ENCODE data around the gene SENP1.

DNA sequence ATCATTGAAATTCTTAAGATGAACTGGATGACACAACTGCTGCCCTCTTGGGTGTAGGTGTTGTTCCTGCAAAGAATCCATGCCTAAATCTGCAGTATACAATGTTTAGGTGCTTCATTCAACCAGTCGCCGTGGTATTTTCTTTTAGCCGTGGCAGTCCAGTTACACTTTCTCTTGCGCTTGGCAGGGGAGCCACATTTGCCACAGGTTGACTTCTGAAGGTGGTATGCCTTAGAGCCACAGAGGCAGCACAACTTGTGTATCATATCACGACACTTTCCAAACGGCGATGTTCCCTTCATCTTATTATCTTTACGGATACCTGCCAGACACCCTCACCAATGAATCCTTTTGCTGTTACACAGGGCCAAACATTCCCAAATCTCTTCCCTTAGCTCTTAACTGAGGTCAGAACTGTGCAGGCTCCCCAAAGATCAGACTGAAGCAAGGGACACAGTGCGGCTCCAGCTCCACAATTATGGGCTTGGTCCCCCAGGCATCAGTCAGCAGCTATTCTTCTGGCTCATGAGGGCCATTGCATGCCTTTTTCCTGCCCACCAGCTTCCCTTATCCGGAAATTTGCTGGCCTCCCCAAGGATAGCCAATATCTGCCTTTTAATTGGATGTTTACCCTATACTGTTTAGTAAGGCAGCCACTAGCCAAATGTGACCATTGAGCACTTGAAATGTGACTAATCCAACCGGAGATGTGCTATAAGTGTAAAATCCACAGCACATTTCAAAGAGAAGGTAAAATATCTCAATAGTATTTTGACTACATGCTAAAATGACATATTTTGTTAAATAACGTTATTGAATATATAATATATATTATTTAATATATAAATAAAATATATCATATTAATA lies 50.7 kb downstream of the SENP1 start:
- TF ChIP-seq, protein P1, sequence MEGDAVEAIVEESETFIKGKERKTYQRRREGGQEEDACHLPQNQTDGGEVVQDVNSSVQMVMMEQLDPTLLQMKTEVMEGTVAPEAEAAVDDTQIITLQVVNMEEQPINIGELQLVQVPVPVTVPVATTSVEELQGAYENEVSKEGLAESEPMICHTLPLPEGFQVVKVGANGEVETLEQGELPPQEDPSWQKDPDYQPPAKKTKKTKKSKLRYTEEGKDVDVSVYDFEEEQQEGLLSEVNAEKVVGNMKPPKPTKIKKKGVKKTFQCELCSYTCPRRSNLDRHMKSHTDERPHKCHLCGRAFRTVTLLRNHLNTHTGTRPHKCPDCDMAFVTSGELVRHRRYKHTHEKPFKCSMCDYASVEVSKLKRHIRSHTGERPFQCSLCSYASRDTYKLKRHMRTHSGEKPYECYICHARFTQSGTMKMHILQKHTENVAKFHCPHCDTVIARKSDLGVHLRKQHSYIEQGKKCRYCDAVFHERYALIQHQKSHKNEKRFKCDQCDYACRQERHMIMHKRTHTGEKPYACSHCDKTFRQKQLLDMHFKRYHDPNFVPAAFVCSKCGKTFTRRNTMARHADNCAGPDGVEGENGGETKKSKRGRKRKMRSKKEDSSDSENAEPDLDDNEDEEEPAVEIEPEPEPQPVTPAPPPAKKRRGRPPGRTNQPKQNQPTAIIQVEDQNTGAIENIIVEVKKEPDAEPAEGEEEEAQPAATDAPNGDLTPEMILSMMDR (IDR thresholded peaks at IDR 0.05): no peak
- no peak for TF ChIP-seq POLR2A (IDR thresholded peaks at IDR 0.05)

Data from uterus (tissue), 2 donors.